ENCODE data around the gene TBC1D22B.

DNA sequence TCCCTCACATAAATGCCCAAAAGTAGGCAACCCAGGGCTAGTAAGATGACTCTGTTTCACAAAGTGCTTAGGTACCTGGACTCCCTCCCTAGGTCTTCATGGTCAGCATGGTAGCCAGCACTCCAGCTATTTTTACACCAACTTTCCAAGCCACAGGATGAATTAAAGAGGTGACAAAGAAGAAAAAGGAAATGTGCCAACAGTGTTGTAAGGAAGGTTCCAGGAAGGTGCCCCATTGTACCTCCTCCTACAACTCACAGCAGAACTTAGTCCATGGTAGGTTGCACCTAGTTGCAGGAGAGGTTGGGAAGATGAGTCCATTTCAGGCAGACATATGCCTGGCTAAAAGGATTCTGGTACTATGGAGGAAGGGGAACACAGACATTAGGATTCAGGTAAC is 76.5 kb downstream of the TBC1D22B start:
- TF ChIP-seq CTCF (IDR thresholded peaks at IDR 0.05) (no peak), POLR2A (IDR thresholded peaks at IDR 0.05) (no peak), POLR2AphosphoS5 (IDR thresholded peaks at IDR 0.05) (no peak), EP300 (IDR thresholded peaks at IDR 0.05) (no peak)
